Loucy (cell line): ENCODE data around the gene VSTM1.

Source experiments
- H2AFZ ChIP-seq: fragments of 200-600 bp; sonication (generic); 2 replicates; pipeline ENCODE4 v1.6.0; 2016; ENCODE audit warnings: antibody characterized with exemption, mild to moderate bottlenecking, low read length, moderate library complexity
- H3F3A ChIP-seq: fragments of 200-600 bp; 2 replicates; pipeline ENCODE4 v1.6.0; 2016; ENCODE audit warnings: antibody characterized with exemption, low read depth, mild to moderate bottlenecking
- H3K27me3 ChIP-seq: fragments of 200-600 bp; sonication (generic); 2 replicates; pipeline ENCODE4 v1.6.1; 2014; ENCODE audit warnings: low read length, mild to moderate bottlenecking; ENCODE audit not compliant: insufficient read depth, poor library complexity, severe bottlenecking
- H3K36me3 ChIP-seq: fragments of 200-600 bp; sonication (generic); 2 replicates; pipeline ENCODE4 v1.6.1; 2016; ENCODE audit warnings: low read length; ENCODE audit not compliant: insufficient read depth
- H3K4me1 ChIP-seq: fragments of 200-600 bp; sonication (generic); 2 replicates; pipeline ENCODE4 v1.5.1; 2014; ENCODE audit warnings: low read length, mild to moderate bottlenecking; ENCODE audit not compliant: insufficient read depth, poor library complexity, severe bottlenecking
- H3K4me2 ChIP-seq: fragments of 200-600 bp; sonication (generic); 2 replicates; pipeline ENCODE4 v1.6.0; 2014; ENCODE audit warnings: antibody characterized with exemption, low read length, low read depth, mild to moderate bottlenecking; ENCODE audit not compliant: poor library complexity, severe bottlenecking
- H3K4me3 ChIP-seq: fragments of 200-600 bp; sonication (generic); 2 replicates; pipeline ENCODE4 v1.5.1; 2014; ENCODE audit warnings: low read length, mild to moderate bottlenecking, mixed read lengths; ENCODE audit not compliant: poor library complexity, severe bottlenecking
- H3K79me2 ChIP-seq: fragments of 200-600 bp; sonication (generic); 2 replicates; pipeline ENCODE4 v1.6.1; 2014; ENCODE audit warnings: low read length; ENCODE audit not compliant: insufficient read depth
- H3K9ac ChIP-seq: fragments of 200-600 bp; sonication (generic); 2 replicates; pipeline ENCODE4 v1.6.0; 2014; ENCODE audit warnings: mild to moderate bottlenecking, low read depth, low read length, moderate library complexity; ENCODE audit not compliant: poor library complexity, severe bottlenecking
- H3K9me2 ChIP-seq: fragments of 200-600 bp; sonication (generic); replicated peaks from 2 replicates; pipeline ENCODE4 v1.6.1; 2016; ENCODE audit warnings: low read depth, low read length, mixed read lengths
- H3K9me3 ChIP-seq: fragments of 200-600 bp; sonication (generic); 2 replicates; pipeline ENCODE4 v1.6.1; 2014; ENCODE audit warnings: mild to moderate bottlenecking, antibody characterized with exemption, low read length, low read depth; ENCODE audit not compliant: insufficient read depth
- H4K20me1 ChIP-seq: fragments of 200-600 bp; sonication (generic); 2 replicates; pipeline ENCODE4 v1.6.0; 2014; ENCODE audit warnings: antibody characterized with exemption, low read length, mild to moderate bottlenecking; ENCODE audit not compliant: insufficient read depth, poor library complexity, severe bottlenecking
- EZH2phosphoT487 ChIP-seq: fragments of 200-600 bp; IDR thresholded peaks from 2 replicates; pipeline ENCODE4 v1.6.1; 2018; ENCODE audit warnings: antibody characterized with exemption, mild to moderate bottlenecking, moderate library complexity, borderline replicate concordance
- TF ChIP-seq, protein P1 (sequence below): fragments of 200-600 bp; sonication (generic); conservative IDR thresholded peaks from 2 replicates; pipeline ENCODE4 v1.5.1; 2014; ENCODE audit warnings: mild to moderate bottlenecking, antibody characterized with exemption, low read length

The VSTM1 gene, protein sequence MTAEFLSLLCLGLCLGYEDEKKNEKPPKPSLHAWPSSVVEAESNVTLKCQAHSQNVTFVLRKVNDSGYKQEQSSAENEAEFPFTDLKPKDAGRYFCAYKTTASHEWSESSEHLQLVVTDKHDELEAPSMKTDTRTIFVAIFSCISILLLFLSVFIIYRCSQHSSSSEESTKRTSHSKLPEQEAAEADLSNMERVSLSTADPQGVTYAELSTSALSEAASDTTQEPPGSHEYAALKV

DNA sequence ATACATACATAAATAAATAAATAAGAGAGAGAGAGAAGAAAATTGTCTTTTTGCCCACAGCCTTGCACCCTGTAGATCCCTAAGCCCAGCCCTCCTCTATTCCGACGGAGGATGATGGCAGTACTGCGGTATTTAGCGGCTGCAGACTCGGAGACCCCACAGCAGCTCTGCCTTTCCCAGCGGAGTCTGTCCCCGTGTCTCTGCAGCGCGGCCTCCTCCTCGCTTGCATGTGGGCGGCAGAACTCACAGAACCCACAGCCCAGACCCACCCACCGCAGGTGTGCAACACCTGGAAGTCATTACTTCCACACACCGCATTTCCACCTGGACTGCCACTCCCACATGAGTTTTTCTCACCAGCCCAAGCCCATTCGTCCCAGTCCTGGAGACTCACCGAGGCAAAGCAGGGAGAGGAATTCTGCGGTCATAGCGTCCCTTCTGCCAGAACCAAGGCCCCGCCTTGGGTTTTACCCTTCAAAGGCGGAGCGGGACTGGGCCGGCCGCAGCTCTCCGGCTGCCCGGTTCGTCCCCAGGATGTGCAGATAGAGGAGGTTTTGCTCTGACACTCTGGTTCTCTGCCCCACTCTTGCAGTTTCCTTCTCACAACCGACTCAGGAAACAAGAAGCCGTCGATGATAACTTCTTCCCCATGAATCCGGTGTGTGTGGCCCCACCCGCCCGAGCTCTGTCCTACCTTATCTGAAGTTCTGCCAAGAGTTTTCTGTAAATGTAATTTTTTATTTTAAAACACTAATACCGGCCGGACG lies at the start of gene VSTM1:
VSTM1 (minus strand) TSS at position 548 of the 767 bp plus-strand sequence; CDS start at position 428, 120 bp downstream.
- no peak within 1 kb of the TSS for H3K9ac ChIP-seq
- H3K79me2 ChIP-seq: no peaks in the 10 kb centered on the region
- no peak within 1 kb of the TSS for H2AFZ ChIP-seq
- no peak within 1 kb of the TSS for H3K4me3 ChIP-seq
- no peak within 1 kb of the TSS for H3K4me2 ChIP-seq
- H3K9me2 ChIP-seq: no peaks in the 10 kb centered on the region
- no peaks in the 10 kb centered on the region for H3F3A ChIP-seq
- H3K27me3 ChIP-seq: no peaks in the 10 kb centered on the region
- no peaks in the 10 kb centered on the region for H3K36me3 ChIP-seq
- H3K9me3 ChIP-seq: no peaks in the 10 kb centered on the region
- TF ChIP-seq, protein P1, sequence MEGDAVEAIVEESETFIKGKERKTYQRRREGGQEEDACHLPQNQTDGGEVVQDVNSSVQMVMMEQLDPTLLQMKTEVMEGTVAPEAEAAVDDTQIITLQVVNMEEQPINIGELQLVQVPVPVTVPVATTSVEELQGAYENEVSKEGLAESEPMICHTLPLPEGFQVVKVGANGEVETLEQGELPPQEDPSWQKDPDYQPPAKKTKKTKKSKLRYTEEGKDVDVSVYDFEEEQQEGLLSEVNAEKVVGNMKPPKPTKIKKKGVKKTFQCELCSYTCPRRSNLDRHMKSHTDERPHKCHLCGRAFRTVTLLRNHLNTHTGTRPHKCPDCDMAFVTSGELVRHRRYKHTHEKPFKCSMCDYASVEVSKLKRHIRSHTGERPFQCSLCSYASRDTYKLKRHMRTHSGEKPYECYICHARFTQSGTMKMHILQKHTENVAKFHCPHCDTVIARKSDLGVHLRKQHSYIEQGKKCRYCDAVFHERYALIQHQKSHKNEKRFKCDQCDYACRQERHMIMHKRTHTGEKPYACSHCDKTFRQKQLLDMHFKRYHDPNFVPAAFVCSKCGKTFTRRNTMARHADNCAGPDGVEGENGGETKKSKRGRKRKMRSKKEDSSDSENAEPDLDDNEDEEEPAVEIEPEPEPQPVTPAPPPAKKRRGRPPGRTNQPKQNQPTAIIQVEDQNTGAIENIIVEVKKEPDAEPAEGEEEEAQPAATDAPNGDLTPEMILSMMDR: no peak
- TF ChIP-seq EZH2phosphoT487: no peak
- no peaks in the 10 kb centered on the region for H4K20me1 ChIP-seq
- H3K4me1 ChIP-seq: no peaks in the 10 kb centered on the region

DNA sequence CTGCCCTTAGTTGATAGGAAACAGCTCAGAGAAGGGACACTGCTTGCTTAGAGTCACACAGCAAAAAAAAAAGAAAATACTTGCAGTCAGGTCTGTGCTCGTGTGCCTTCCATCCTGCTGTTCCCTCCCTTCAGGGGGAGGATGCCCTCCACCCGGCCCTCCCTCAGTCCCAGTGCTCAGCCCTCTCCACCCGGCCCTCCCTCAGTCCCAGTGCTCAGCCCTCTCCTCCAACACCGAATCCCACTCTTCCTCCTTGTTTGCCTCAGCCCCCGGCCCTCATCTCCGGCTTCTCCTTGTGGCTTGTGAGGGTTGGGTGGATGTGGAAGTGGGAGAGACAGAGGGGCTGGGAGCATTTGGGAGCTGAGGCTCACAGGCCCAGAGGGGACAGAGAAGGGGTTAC lies 46.0 kb upstream of the VSTM1 start:
- H3K27me3 ChIP-seq: no peaks in the 10 kb centered on the region
- H3K4me2 ChIP-seq: no peak overlapping the region
- H2AFZ ChIP-seq: no peak overlapping the region
- no peak overlapping the region for H3K9ac ChIP-seq
- H3F3A ChIP-seq: no peaks in the 10 kb centered on the region
- H3K79me2 ChIP-seq: peaks cover 35% of the 10 kb centered on the region
- peaks cover 42% of the 10 kb centered on the region; the same call in 1 of the 2 replicates for H3K36me3 ChIP-seq
- H4K20me1 ChIP-seq: peaks cover 8% of the 10 kb centered on the region
- peaks cover 8% of the 10 kb centered on the region for H3K4me1 ChIP-seq
- H3K4me3 ChIP-seq: no peak overlapping the region
- H3K9me3 ChIP-seq: no peaks in the 10 kb centered on the region
- H3K9me2 ChIP-seq: no peaks in the 10 kb centered on the region
- no peak for TF ChIP-seq EZH2phosphoT487
- TF ChIP-seq, protein P1: no peak

DNA sequence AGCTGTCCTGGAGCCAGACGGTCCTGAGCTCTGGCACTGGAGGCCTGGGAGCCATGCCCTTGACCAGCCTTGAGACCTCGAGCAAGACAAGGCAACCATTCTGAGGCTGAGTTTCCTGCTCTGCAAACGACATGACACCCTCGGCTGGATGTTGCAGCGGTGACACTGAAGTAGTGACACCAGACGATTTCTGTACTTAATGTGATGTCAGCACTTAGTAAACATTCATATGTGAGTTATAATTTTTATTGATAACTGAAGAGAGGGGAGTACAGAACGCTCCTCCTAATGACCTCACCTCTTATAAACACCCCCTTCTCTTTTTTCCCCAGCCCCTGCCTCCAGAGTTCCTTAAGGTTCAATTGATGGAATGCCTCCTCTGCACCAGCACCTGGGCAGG lies 44.8 kb upstream of the VSTM1 start:
- Histone ChIP-seq H3K27me3 (no peaks in the 10 kb centered on the region), H2AFZ (no peak overlapping the region), H3K9ac (no peak overlapping the region), H3K4me1 (peaks cover 1% of the 10 kb centered on the region), H3K9me3 (no peaks in the 10 kb centered on the region), H4K20me1 (peaks cover 4% of the 10 kb centered on the region), H3K79me2 (peaks cover 36% of the 10 kb centered on the region), H3K4me3 (no peak overlapping the region), H3K36me3 (peaks cover 42% of the 10 kb centered on the region; the same call in 1 of the 2 replicates), H3K4me2 (no peak overlapping the region), H3F3A (no peaks in the 10 kb centered on the region), H3K9me2 (no peaks in the 10 kb centered on the region)
- TF ChIP-seq, protein P1: no peak
- TF ChIP-seq EZH2phosphoT487: no peak
